Measurements from ENCODE around the gene FES.
"Not testable (repeated sequence)": the region's sequence is repeated elsewhere in the genome, so short reads cannot be mapped to it uniquely, and the experiment has no call there.

Gene FES

DNA sequence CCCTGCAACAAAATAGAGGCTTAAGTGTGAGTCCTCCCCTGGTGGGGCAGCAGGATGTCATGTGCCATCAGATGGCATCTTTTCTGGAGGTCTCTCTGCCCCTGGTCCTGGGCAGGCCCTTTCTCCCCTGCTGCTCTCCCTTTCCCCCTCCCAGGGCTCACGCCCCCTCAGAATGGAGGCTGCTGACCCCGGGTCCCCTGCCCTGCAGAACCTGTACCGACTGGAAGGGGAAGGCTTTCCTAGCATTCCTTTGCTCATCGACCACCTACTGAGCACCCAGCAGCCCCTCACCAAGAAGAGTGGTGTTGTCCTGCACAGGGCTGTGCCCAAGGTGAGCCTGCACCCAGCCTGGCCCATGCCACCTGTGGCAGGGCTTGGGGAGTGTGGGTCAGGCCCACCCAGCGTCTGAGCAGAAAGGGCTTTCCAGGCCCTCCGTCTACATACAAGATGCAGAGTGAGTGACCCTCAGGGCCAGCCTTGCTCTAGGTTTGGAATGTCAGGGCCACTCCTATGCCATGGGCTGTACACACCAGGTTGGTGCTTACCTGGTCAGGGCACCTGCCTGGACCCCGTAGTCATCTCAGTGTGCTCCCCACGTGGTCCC, 7.1 kb downstream of the FES start:
- no peak for DNase-seq (ENCODE audit: low read depth)
- no peak overlapping the region for H3K4me3 ChIP-seq (ENCODE audit: low read depth, low read length)
- TF ChIP-seq, protein P1, sequence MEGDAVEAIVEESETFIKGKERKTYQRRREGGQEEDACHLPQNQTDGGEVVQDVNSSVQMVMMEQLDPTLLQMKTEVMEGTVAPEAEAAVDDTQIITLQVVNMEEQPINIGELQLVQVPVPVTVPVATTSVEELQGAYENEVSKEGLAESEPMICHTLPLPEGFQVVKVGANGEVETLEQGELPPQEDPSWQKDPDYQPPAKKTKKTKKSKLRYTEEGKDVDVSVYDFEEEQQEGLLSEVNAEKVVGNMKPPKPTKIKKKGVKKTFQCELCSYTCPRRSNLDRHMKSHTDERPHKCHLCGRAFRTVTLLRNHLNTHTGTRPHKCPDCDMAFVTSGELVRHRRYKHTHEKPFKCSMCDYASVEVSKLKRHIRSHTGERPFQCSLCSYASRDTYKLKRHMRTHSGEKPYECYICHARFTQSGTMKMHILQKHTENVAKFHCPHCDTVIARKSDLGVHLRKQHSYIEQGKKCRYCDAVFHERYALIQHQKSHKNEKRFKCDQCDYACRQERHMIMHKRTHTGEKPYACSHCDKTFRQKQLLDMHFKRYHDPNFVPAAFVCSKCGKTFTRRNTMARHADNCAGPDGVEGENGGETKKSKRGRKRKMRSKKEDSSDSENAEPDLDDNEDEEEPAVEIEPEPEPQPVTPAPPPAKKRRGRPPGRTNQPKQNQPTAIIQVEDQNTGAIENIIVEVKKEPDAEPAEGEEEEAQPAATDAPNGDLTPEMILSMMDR (IDR thresholded peaks at IDR 0.05; ENCODE audit: control insufficient read depth, extremely low read depth, insufficient read depth) = no peak

- H3K4me3 ChIP-seq (ENCODE audit: low read depth, low read length) = no peak overlapping the region
- TF ChIP-seq, protein P1 (IDR thresholded peaks at IDR 0.05; ENCODE audit: control insufficient read depth, extremely low read depth, insufficient read depth) = no peak
- no peak for DNase-seq (ENCODE audit: low read depth)
These were observed 7.7 kb downstream of the FES start for GRCh38 chr15:90892023-90892422.

DNA sequence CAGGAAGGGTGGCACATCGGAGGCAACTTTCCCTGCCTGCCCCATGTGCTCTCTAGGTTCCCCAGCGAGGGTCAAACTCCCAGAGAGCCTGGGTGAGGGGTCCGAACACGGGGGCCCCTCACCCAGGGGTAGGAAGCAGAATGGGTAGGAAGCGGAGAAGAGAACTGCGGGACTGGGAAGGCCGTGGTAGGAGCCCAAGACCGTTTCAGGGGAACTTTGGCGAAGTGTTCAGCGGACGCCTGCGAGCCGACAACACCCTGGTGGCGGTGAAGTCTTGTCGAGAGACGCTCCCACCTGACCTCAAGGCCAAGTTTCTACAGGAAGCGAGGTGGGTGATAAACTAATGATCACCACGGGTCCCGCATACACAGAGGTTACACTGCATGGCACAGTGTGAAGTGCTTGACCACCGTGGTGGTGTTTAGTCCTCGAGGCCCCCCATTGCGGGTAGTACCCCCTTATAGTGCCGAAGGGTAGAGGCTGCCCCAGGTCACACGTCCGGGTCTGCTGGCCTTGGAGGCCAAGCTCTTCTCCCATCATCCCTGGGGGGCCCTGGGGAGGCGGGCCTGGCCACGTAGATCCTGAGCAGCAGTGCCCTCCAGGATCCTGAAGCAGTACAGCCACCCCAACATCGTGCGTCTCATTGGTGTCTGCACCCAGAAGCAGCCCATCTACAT, 8.3 kb downstream of the FES start:
- TF ChIP-seq, protein P1 (IDR thresholded peaks at IDR 0.05; ENCODE audit: control insufficient read depth, extremely low read depth, insufficient read depth) = no peak
- DNase-seq (ENCODE audit: low read depth) = no peak
- H3K4me3 ChIP-seq (ENCODE audit: low read depth, low read length) = no peak overlapping the region

- H3K4me3 ChIP-seq (ENCODE audit: low read depth, low read length) = no peak overlapping the region
- no peak for DNase-seq (ENCODE audit: low read depth)
- TF ChIP-seq, protein P1 (IDR thresholded peaks at IDR 0.05; ENCODE audit: control insufficient read depth, extremely low read depth, insufficient read depth) = no peak
These were observed 9.1 kb downstream of the FES start for GRCh38 chr15:90893175-90894090.

DNA sequence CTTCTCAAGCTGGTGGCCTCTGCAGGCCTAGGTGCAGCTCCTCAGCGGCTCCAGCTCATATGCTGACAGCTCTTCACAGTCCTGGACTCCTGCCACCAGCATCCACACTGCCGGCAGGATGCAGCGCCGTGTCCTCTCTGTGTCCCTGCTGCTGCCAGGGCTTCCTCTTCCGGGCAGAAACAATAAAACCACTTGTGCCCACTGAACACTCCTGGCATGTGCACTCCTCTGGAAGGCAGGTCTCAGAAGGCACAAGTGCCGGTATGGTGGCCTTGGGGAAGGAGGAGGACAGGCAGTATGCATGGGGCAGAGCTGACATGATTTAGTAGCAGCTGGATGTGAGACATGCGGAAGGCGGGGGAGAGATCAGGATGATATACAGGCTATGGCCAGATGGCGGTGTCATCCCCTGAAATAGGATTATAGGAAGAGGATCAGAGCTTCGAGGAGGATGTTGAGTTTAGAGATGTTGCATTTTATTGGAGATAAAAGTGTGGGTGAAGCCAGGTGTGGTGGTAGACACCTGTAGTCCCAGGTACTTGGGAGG, 11.3 kb downstream of the FES start:
- TF ChIP-seq, protein P1 (IDR thresholded peaks at IDR 0.05; ENCODE audit: control insufficient read depth, extremely low read depth, insufficient read depth) = no peak
- no peak for DNase-seq (ENCODE audit: low read depth)
- no peak overlapping the region for H3K4me3 ChIP-seq (ENCODE audit: low read depth, low read length)

DNA sequence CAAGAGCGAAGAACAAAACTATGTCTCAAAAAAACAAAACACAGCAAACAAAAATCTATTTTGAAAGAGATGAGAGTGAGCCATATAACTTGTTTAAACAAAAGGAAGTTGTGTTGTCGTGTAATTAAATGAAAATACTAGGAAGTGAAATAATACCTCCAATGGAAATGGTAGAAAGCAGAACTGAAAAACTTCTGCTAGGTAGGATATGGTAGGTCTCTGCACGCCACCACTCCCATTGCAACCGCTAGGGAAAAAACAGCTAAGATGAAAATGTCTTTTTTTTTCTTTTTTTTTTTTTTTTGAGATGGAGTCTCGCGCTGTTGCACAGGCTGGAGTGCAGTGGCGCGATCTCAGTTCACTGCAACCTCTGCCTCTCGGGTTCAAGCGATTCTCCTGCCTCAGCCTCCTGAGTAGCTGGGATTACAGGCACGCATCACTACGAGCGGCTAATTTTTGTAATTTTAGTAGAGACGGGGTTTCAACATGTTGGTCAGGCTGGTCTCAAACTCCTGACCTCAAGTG, 12.9 kb downstream of the FES start:
- H3K4me3 ChIP-seq (ENCODE audit: low read depth, low read length) = not testable (repeated sequence)

More for the DNA sequence above, 12.9 kb downstream of the FES start:
- not testable (repeated sequence) for DNase-seq (ENCODE audit: low read depth)

All from LNCaP clone FGC (cell line).